K562 (cell line): ENCODE data around the gene UBQLNL. TPM values are rescaled to one million over a fixed set of nuclear protein-coding genes. Genes with fewer than 3 reads are reported as not detected.

Experiments
- ATAC-seq: fragments of 200-7000 bp; cut with Tn5 transposase; 3 replicates; pipeline ENCODE4 v1.9.1; 2020; ENCODE audit warnings: moderate library complexity
- BruUV-seq: library from RNA; stranded (reverse); fragments of 400-500 nt; replicated peaks from 2 replicates; lab custom pipeline; 2021; lab: Mats Ljungman, UMichigan
- CTCF ChIA-PET: fragments of 300-600 bp; formaldehyde crosslinking; extraction: SDS; loops from one replicate; lab custom pipeline; 2021; ENCODE audit warnings: low intra/inter-chr PET ratio; lab: Yijun Ruan, JAX
- POLR2A ChIA-PET: fragments of 300-600, 350-650 bp; sonication (Branson Sonifier 250); formaldehyde crosslinking; extraction: SDS; loops from one replicate; lab custom pipeline; 2021; ENCODE audit warnings: antibody characterized with exemption, inconsistent platforms; lab: Yijun Ruan, JAX
- DNase-seq, 4 experiments: peaks; one replicate each; pipeline versions ENCODE4 v3.0.0 to v3.0.0-alpha.2; 2011 to 2018; ENCODE audit warnings: low spot score in 3 of 4, mixed read lengths in 3 of 4; ENCODE audit errors: extremely low read depth in 1 of 4
- FAIRE-seq: peaks from 2 replicates; lab custom pipeline; 2011; peaks lifted over from hg19 to GRCh38; lab: Jason Lieb, UNC
- H2AFZ ChIP-seq: 2 replicates; pipeline ENCODE4 v1.6.0; 2011; ENCODE audit warnings: low read depth, low read length, control low read depth, inconsistent platforms
- H3K27ac ChIP-seq: fragments of 200-600 bp; 3 replicates; pipeline ENCODE4 v1.8.0; 2011; ENCODE audit warnings: low read depth, mild to moderate bottlenecking, control low read depth, inconsistent platforms, low read length, moderate library complexity, mixed read lengths; ENCODE audit errors: extremely low read depth
- H3K27me3 ChIP-seq, 2 experiments: fragments of 300-600 bp in 1 of 2; 2 replicates in 1 of 2; 3 replicates in 1 of 2; pipeline versions ENCODE4 v1.6.0 to v1.8.0; 2011; ENCODE audit warnings: inconsistent platforms in 2 of 2, low read length in 2 of 2, mild to moderate bottlenecking in 1 of 2, mixed read lengths in 1 of 2, moderate library complexity in 1 of 2; ENCODE audit not compliant: control insufficient read depth in 2 of 2, insufficient read depth in 2 of 2
- H3K36me3 ChIP-seq: fragments of 300-600 bp; 3 replicates; pipeline ENCODE4 v1.8.0; 2011; ENCODE audit warnings: mild to moderate bottlenecking, low read length, inconsistent platforms; ENCODE audit not compliant: control insufficient read depth, insufficient read depth
- H3K4me1 ChIP-seq, 2 experiments: fragments of 200-600 bp in 1 of 2; replicated peaks in 1 of 2; 2 replicates in 1 of 2; 3 replicates in 1 of 2; pipeline versions ENCODE4 v1.5.1 to v1.8.0; 2011; ENCODE audit warnings: inconsistent platforms in 2 of 2, low read length in 2 of 2, mild to moderate bottlenecking in 1 of 2, mixed read lengths in 1 of 2, moderate library complexity in 1 of 2; ENCODE audit not compliant: control insufficient read depth in 2 of 2, insufficient read depth in 2 of 2
- H3K4me2 ChIP-seq: 2 replicates; pipeline ENCODE4 v1.6.1; 2011; ENCODE audit warnings: low read length, control low read depth, inconsistent platforms, mixed read lengths; ENCODE audit not compliant: insufficient read depth
- H3K4me3 ChIP-seq: fragments of 200-600 bp; sonication (generic), shearing (Covaris generic); 2 replicates; pipeline ENCODE4 v1.5.1; 2016; ENCODE audit warnings: control low read depth, inconsistent platforms
- H3K79me2 ChIP-seq: fragments of 200-600 bp; 3 replicates; pipeline ENCODE4 v1.8.0; 2011; ENCODE audit warnings: low read length, inconsistent platforms; ENCODE audit not compliant: control insufficient read depth, insufficient read depth
- H3K9ac ChIP-seq, 2 experiments: 2 replicates each; pipeline versions ENCODE4 v1.6.0 to v1.6.1; 2011; ENCODE audit warnings: low read depth in 2 of 2, low read length in 2 of 2, control low read depth in 1 of 2, inconsistent platforms in 1 of 2, mild to moderate bottlenecking in 1 of 2, mixed read lengths in 1 of 2; ENCODE audit not compliant: insufficient read depth in 1 of 2
- H3K9me1 ChIP-seq: one replicate; pipeline ENCODE4 v1.6.0; 2011; ENCODE audit warnings: inconsistent platforms, mild to moderate bottlenecking, low read length, moderate library complexity; ENCODE audit not compliant: control insufficient read depth, insufficient read depth
- H3K9me3 ChIP-seq: replicated peaks from 2 replicates; pipeline ENCODE4 v1.5.1; 2011; ENCODE audit warnings: low read depth, low read length, inconsistent platforms; ENCODE audit not compliant: control insufficient read depth, insufficient read depth
- H4K20me1 ChIP-seq: replicated peaks from 2 replicates; pipeline ENCODE4 v1.6.1; 2011; ENCODE audit warnings: low read length, inconsistent platforms, mixed read lengths; ENCODE audit not compliant: control insufficient read depth, insufficient read depth
- BCOR ChIP-seq: fragments of 450-650 bp; IDR thresholded peaks from 2 replicates; pipeline ENCODE4 v1.6.1; 2016
- POLR2AphosphoS5 ChIP-seq: IDR thresholded peaks from 2 replicates; pipeline ENCODE4 v1.6.1; 2011; ENCODE audit warnings: mild to moderate bottlenecking, low read depth, low read length, moderate library complexity; ENCODE audit not compliant: control insufficient read depth, insufficient read depth
- RBM25 ChIP-seq: fragments of 200-400 bp; formaldehyde crosslinking; IDR thresholded peaks from 2 replicates; pipeline ENCODE4 v1.6.1; 2018; ENCODE audit warnings: low read length, low read depth, moderate library complexity; ENCODE audit not compliant: severe bottlenecking
- whole genome bisulfite sequencing: fragments of 100-300 bp; shearing (Covaris generic); methylation state at CpG from one replicate; pipeline ENCODE4 v1.1.6; 2016; ENCODE audit warnings: low coverage, mixed read lengths; ENCODE audit not compliant: insufficient coverage; ENCODE audit errors: missing lambda C conversion rate; 5-methylcytosine and 5-hydroxymethylcytosine counted together
- in situ Hi-C: fragments of 300-500 bp; cut with MboI; formaldehyde crosslinking; loops from 4 replicates; pipeline ENCODE4 v1.15.0; 2018; ENCODE audit warnings: inconsistent platforms, mixed read lengths
- intact Hi-C: fragments of 100-400 bp; cut with micrococcal nuclease; formaldehyde crosslinking; loops from 2 replicates; pipeline ENCODE4 v1.14.2; 2022
- polyA plus RNA-seq, 8 experiments: library from polyadenylated mRNA; depleted of rRNA in 4 of 8; stranded (reverse) in 5 of 8; unstranded in 3 of 8; fragments of >200 nt; fragmentation: Nextera tagmentation in 2 of 8; fragmentation: Illumina TruSeq in 1 of 8; extraction: Ambion mirVana in 2 of 8; extraction: Trizol in 1 of 8; gene quantifications; 2 replicates each; pipeline versions ENCODE4 v1.2.1 to v1.2.3, GENCODE V29; 2011 to 2014; ENCODE audit warnings: inconsistent platforms in 1 of 8, missing spikeins in 1 of 8
- total RNA-seq, 7 experiments: library from RNA; depleted of rRNA in 6 of 7; stranded (reverse); fragments of >200 nt in 6 of 7; fragmentation: Illumina TruSeq in 2 of 7; extraction: Trizol in 2 of 7; gene quantifications; 2 replicates each; pipeline versions ENCODE4 v1.2.1 to v1.2.3, GENCODE V29; 2011 to 2021; ENCODE audit warnings: low replicate concordance in 1 of 7
- TF ChIP-seq, protein P1 (sequence below): sonication (generic); formaldehyde crosslinking; IDR thresholded peaks from 2 replicates; pipeline ENCODE4 v1.8.1; 2023; ENCODE audit warnings: mild to moderate bottlenecking, missing genetic modification reagents, moderate library complexity

UBQLNL gene
- total and polyA plus RNA-seq, 9 of the 15 experiments (the other 6 are each of a cell fraction or from before 2014, with no cell fraction given): 0.07 to 0.27 (median 0.14) TPM

DNA sequence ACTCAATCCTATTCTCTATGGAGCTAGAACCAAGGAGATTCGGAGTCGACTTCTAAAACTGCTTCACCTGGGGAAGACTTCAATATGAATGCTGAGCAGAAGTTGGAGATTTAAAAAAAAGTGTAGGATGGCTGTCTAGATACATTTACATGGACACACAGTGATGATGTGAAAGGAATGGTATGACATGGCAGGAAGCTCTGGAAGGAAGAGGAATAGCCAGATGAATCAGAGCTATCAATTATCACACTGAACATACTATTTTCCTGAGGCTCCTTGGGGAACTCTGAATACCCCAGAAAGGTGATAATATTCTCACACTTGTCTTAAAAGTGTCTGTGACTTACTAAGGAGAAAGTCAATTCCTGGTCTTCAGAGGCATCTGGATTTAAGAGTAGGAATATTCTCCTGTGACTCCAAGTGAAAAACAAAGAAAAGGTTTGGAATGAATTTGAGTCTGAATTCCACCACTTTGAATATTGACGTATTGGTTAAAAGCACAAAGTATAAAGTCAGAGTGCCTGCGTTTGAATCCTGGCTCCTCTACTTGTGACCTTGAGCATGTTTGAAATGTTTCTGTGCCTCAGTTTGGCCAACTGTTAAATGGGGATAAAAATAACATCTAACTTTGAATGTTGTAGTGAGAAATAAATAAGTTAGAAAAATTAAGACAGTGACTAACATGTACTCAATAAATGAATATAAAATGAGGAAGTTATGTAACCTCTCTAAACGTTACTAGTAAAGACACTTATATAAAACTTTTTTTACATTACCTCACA, 26.7 kb downstream of the UBQLNL start:
- peaks cover 4 to 5% of the 10 kb centered on the region in 2 experiments; a peak in 1 of 5 replicates for H3K4me1 ChIP-seq
- no peak overlapping the region for H2AFZ ChIP-seq
- 57% methylated on average over 5 of the region's 5 CpGs for WGBS
- H4K20me1 ChIP-seq: peaks cover 48% of the 10 kb centered on the region
- BruUV-seq: no TSS peak
- no peaks in the 10 kb centered on the region for H3K27me3 ChIP-seq
- no peak overlapping the region for H3K9ac ChIP-seq
- no peaks in the 10 kb centered on the region for H3K9me3 ChIP-seq
- no peak for ATAC-seq
- POLR2A ChIA-PET: interaction anchor here (0.6 to 1.2 kb wide), 3 partner anchors 15 to 184 kb away, joined by 3 to 4 read pairs (median 4); no protein-coding TSS in a partner anchor
- no peak overlapping the region for H3K4me3 ChIP-seq
- H3K36me3 ChIP-seq: peaks cover 97% of the 10 kb centered on the region
- no peak overlapping the region for H3K27ac ChIP-seq
- H3K79me2 ChIP-seq: peaks cover 100% of the 10 kb centered on the region
- in situ Hi-C loops (no loop called here), intact Hi-C loops (loop anchor here (10.0 kb wide), 1 partner anchor 405 kb away; the partner anchor contains the start of gene OR52E5)
- peak; percentile 70 for TF ChIP-seq RBM25
- TF ChIP-seq BCOR: 0 out of 2 replicates have a peak, but pooled peaks have one; percentile 38
- TF ChIP-seq, protein P1, sequence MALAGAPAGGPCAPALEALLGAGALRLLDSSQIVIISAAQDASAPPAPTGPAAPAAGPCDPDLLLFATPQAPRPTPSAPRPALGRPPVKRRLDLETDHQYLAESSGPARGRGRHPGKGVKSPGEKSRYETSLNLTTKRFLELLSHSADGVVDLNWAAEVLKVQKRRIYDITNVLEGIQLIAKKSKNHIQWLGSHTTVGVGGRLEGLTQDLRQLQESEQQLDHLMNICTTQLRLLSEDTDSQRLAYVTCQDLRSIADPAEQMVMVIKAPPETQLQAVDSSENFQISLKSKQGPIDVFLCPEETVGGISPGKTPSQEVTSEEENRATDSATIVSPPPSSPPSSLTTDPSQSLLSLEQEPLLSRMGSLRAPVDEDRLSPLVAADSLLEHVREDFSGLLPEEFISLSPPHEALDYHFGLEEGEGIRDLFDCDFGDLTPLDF (CRISPR knock-in tag): no peak
- TF ChIP-seq POLR2AphosphoS5: peak; percentile 55; the same call in 1 of the 2 replicates
- DNase-seq: no peak
- no peak overlapping the region for H3K4me2 ChIP-seq
- peaks cover 4% of the 10 kb centered on the region for H3K9me1 ChIP-seq
- CTCF ChIA-PET: no interaction called here
- FAIRE-seq: no peak
